Esophagus mucosa (tissue), 1 donor: ENCODE data around the gene RCAN1. TPM values are rescaled to one million over a fixed set of nuclear protein-coding genes. Genes with fewer than 3 reads are reported as not detected.
A peak's percentile ranks its signal among the peaks of the same experiment; 100 is the strongest.
"Not testable (repeated sequence)": the region's sequence is repeated elsewhere in the genome, so short reads cannot be mapped to it uniquely, and the experiment has no call there.

ENCODE experiments used
- ATAC-seq: fragments of 200-7000 bp; cut with Tn5 transposase; one replicate; pipeline ENCODE4 v1.9.1; 2020
- total RNA-seq: library from RNA; stranded (reverse); gene quantifications from one replicate; pipeline ENCODE4 v1.2.4, GENCODE V29; 2023
- donor health status: DM: yes; HTN: yes; CAD: no.

The RCAN1 gene
- total RNA-seq, 1 donor from 2014 or later = 7.5 TPM

- ATAC-seq = not testable (repeated sequence)
Measured at GRCh38 chr21:34568801-34569200, 46.1 kb downstream of the RCAN1 start.

GRCh38 chr21:34567604-34568155 lies 47.2 kb downstream of the RCAN1 start:
- no peak for ATAC-seq

GRCh38 chr21:34565238-34565637 lies 49.7 kb downstream of the RCAN1 start:
- no peak for ATAC-seq

- ATAC-seq = not testable (repeated sequence)
Measured at GRCh38 chr21:34563370-34563769, 51.5 kb downstream of the RCAN1 start.

- ATAC-seq = no peak
Measured at GRCh38 chr21:34561806-34562205, 53.1 kb downstream of the RCAN1 start.

- no peak for ATAC-seq
Measured at GRCh38 chr21:34560609-34561008, 54.3 kb downstream of the RCAN1 start.

GRCh38 chr21:34560021-34560420 lies 54.9 kb downstream of the RCAN1 start:
- ATAC-seq = no peak

- no peak for ATAC-seq
Measured at GRCh38 chr21:34559089-34559631, 55.8 kb downstream of the RCAN1 start.

GRCh38 chr21:34558166-34558565 lies 56.7 kb downstream of the RCAN1 start:
- peak; percentile 90 for ATAC-seq

- ATAC-seq = no peak
Measured at GRCh38 chr21:34557261-34557660, 57.7 kb downstream of the RCAN1 start.

GRCh38 chr21:34554670-34555069 lies 60.2 kb downstream of the RCAN1 start:
- not testable (repeated sequence) for ATAC-seq

- no peak for ATAC-seq
Measured at GRCh38 chr21:34554227-34554626, 60.7 kb downstream of the RCAN1 start.

- no peak for ATAC-seq
Measured at GRCh38 chr21:34553151-34553952, 61.6 kb downstream of the RCAN1 start.

GRCh38 chr21:34552360-34553098 lies 62.4 kb downstream of the RCAN1 start:
- no peak for ATAC-seq

- no peak for ATAC-seq
Measured at GRCh38 chr21:34550182-34550799, 64.6 kb downstream of the RCAN1 start.

- ATAC-seq = peak; percentile 43
Measured at GRCh38 chr21:34548781-34549376, 66.0 kb downstream of the RCAN1 start.

GRCh38 chr21:34546542-34546941 lies 68.4 kb downstream of the RCAN1 start:
- no peak for ATAC-seq

- peak; percentile 24 for ATAC-seq
Measured at GRCh38 chr21:34545079-34545884, 69.6 kb downstream of the RCAN1 start.

- peak; percentile 85 for ATAC-seq
Measured at GRCh38 chr21:34544032-34544496, 70.8 kb downstream of the RCAN1 start.

GRCh38 chr21:34543017-34543416 lies 71.9 kb downstream of the RCAN1 start:
- ATAC-seq = no peak

GRCh38 chr21:34540206-34540605 lies 74.7 kb downstream of the RCAN1 start:
- ATAC-seq = no peak
